OCI-LY7 (cell line): ENCODE results near the gene WDFY3. TPM values are rescaled to one million over a fixed set of nuclear protein-coding genes. Genes with fewer than 3 reads are reported as not detected.

Experiments
- BruUV-seq: library from RNA; stranded (reverse); fragments of 400-500 nt; replicated peaks from 2 replicates; lab custom pipeline; 2021; lab: Mats Ljungman, UMichigan
- CTCF ChIA-PET: fragments of 300-600 bp; sonication (Branson Sonifier 250); formaldehyde crosslinking; loops from one replicate; lab custom pipeline; 2022; ENCODE audit warnings: antibody characterized with exemption; ENCODE audit not compliant: unreplicated experiment; lab: Charles Lee
- POLR2A ChIA-PET: fragments of 300-600 bp; sonication (Branson Sonifier 250); formaldehyde crosslinking; loops from one replicate; lab custom pipeline; 2022; ENCODE audit warnings: antibody characterized with exemption; lab: Charles Lee
- DNase-seq: peaks from one replicate; pipeline ENCODE4 v3.0.0-alpha.2; 2015; ENCODE audit warnings: low spot score
- H2AFZ ChIP-seq: fragments of 200-600 bp; sonication (generic), shearing (Covaris generic); 2 replicates; pipeline ENCODE4 v1.6.1; 2014; ENCODE audit warnings: mild to moderate bottlenecking, antibody characterized with exemption, low read length, moderate library complexity
- H3K27ac ChIP-seq: fragments of 200-600 bp; sonication (generic); 2 replicates; pipeline ENCODE4 v1.5.1; 2014; ENCODE audit warnings: mixed run types, low read depth, mild to moderate bottlenecking, moderate library complexity, low read length, inconsistent platforms; ENCODE audit not compliant: poor library complexity, severe bottlenecking
- H3K36me3 ChIP-seq: fragments of 200-600 bp; sonication (generic); 2 replicates; pipeline ENCODE4 v1.6.1; 2014; ENCODE audit warnings: mild to moderate bottlenecking, antibody characterized with exemption, low read length, moderate library complexity, mixed read lengths; ENCODE audit not compliant: insufficient read depth
- H3K4me1 ChIP-seq: fragments of 200-600 bp; sonication (generic); 2 replicates; pipeline ENCODE4 v1.5.1; 2014; ENCODE audit warnings: mild to moderate bottlenecking, low read length; ENCODE audit not compliant: insufficient read depth, poor library complexity, severe bottlenecking
- H3K4me2 ChIP-seq: fragments of 200-600 bp; sonication (generic); 2 replicates; pipeline ENCODE4 v1.6.1; 2014; ENCODE audit warnings: mild to moderate bottlenecking, low read length
- H3K4me3 ChIP-seq: fragments of 200-600 bp; sonication (generic); 2 replicates; pipeline ENCODE4 v1.5.1; 2014; ENCODE audit warnings: mild to moderate bottlenecking, low read depth, low read length; ENCODE audit not compliant: poor library complexity, severe bottlenecking
- H3K79me2 ChIP-seq: fragments of 200-600 bp; sonication (generic); 2 replicates; pipeline ENCODE4 v1.6.1; 2016; ENCODE audit warnings: low read depth, mild to moderate bottlenecking, low read length, moderate library complexity, mixed read lengths; ENCODE audit not compliant: insufficient read depth
- H3K9me2 ChIP-seq: fragments of 200-600 bp; sonication (generic); 2 replicates; pipeline ENCODE4 v1.6.1; 2016; ENCODE audit warnings: mild to moderate bottlenecking, low read length, mixed read lengths; ENCODE audit not compliant: insufficient read depth
- H3K9me3 ChIP-seq: fragments of 200-600 bp; sonication (generic); 2 replicates; pipeline ENCODE4 v1.6.1; 2014; ENCODE audit warnings: mild to moderate bottlenecking, mixed run types, low read length, mixed read lengths
- H4K20me1 ChIP-seq: fragments of 200-600 bp; sonication (generic); 2 replicates; pipeline ENCODE4 v1.6.1; 2014; ENCODE audit warnings: mild to moderate bottlenecking, antibody characterized with exemption, low read length, moderate library complexity, mixed read lengths; ENCODE audit not compliant: insufficient read depth
- CTCF ChIP-seq: fragments of 200-600 bp; sonication (generic); conservative IDR thresholded peaks from 2 replicates; pipeline ENCODE4 v1.5.1; 2014; ENCODE audit warnings: mild to moderate bottlenecking, antibody characterized with exemption, low read length, moderate library complexity, mixed read lengths
- EZH2phosphoT487 ChIP-seq: fragments of 200-600 bp; sonication (generic); IDR thresholded peaks from 2 replicates; pipeline ENCODE4 v1.6.1; 2018; ENCODE audit warnings: low read depth, borderline replicate concordance, mild to moderate bottlenecking, mixed run types, antibody characterized with exemption, low read length, moderate library complexity, mixed read lengths
- intact Hi-C: fragments of 100-400 bp; cut with micrococcal nuclease; formaldehyde crosslinking; loops from one replicate; pipeline ENCODE4 v1.10.0; 2022; ENCODE audit not compliant: unreplicated experiment
- total RNA-seq, 2 experiments: library from RNA; depleted of rRNA in 1 of 2; stranded (reverse); fragments of >200 nt in 1 of 2; shearing (Covaris generic) in 1 of 2; gene quantifications; 2 replicates each; pipeline ENCODE4 v1.2.3, GENCODE V29; 2014 to 2022

Gene WDFY3
- total RNA-seq, 2 experiments from 2014 or later: not detected

GRCh38 chr4:84897516-84897915 lies 69.0 kb downstream of the WDFY3 start:
- H3K36me3 ChIP-seq: no peaks in the 10 kb centered on the region
- intact Hi-C loops: no loop called here
- H3K27ac ChIP-seq: no peak overlapping the region
- POLR2A ChIA-PET: interaction anchor here (0.6 kb wide), 1 partner anchor 210 kb away, joined by 3 read pairs; no protein-coding TSS in a partner anchor
- no peaks in the 10 kb centered on the region for H4K20me1 ChIP-seq
- TF ChIP-seq EZH2phosphoT487: no peak
- TF ChIP-seq CTCF: no peak
- H3K4me3 ChIP-seq: no peak overlapping the region
- no peaks in the 10 kb centered on the region for H3K9me3 ChIP-seq
- H3K79me2 ChIP-seq: no peaks in the 10 kb centered on the region
- no peak overlapping the region for H3K4me2 ChIP-seq
- no TSS peak for BruUV-seq
- no peak overlapping the region for H2AFZ ChIP-seq
- H3K4me1 ChIP-seq: no peaks in the 10 kb centered on the region
- CTCF ChIA-PET: no interaction called here
- no peaks in the 10 kb centered on the region for H3K9me2 ChIP-seq
- no peak for DNase-seq

- no peak overlapping the region for H3K4me2 ChIP-seq
- H3K79me2 ChIP-seq: no peaks in the 10 kb centered on the region
- H3K9me2 ChIP-seq: no peaks in the 10 kb centered on the region
- no peak overlapping the region for H2AFZ ChIP-seq
- ChIA-PET POLR2A (no interaction called here), CTCF (no interaction called here)
- intact Hi-C loops: no loop called here
- no peak overlapping the region for H3K4me3 ChIP-seq
- no TSS peak for BruUV-seq
- no peaks in the 10 kb centered on the region for H4K20me1 ChIP-seq
- no peaks in the 10 kb centered on the region for H3K36me3 ChIP-seq
- H3K9me3 ChIP-seq: no peaks in the 10 kb centered on the region
- DNase-seq: no peak
- no peak overlapping the region for H3K27ac ChIP-seq
- TF ChIP-seq CTCF (no peak), EZH2phosphoT487 (no peak)
- no peaks in the 10 kb centered on the region for H3K4me1 ChIP-seq
These were observed 71.2 kb downstream of the WDFY3 start for GRCh38 chr4:84895283-84895682.

- DNase-seq: no peak
- H3K36me3 ChIP-seq: no peaks in the 10 kb centered on the region
- no peak overlapping the region for H3K4me2 ChIP-seq
- H3K4me1 ChIP-seq: no peaks in the 10 kb centered on the region
- no peak overlapping the region for H3K27ac ChIP-seq
- intact Hi-C loops: no loop called here
- BruUV-seq: no TSS peak
- H3K9me2 ChIP-seq: no peaks in the 10 kb centered on the region
- H2AFZ ChIP-seq: no peak overlapping the region
- H3K79me2 ChIP-seq: no peaks in the 10 kb centered on the region
- TF ChIP-seq EZH2phosphoT487: no peak
- no peak for TF ChIP-seq CTCF
- H3K9me3 ChIP-seq: no peaks in the 10 kb centered on the region
- ChIA-PET CTCF (no interaction called here), POLR2A (no interaction called here)
- H4K20me1 ChIP-seq: no peaks in the 10 kb centered on the region
- no peak overlapping the region for H3K4me3 ChIP-seq
These were observed 71.9 kb downstream of the WDFY3 start for GRCh38 chr4:84894621-84895020.
